MM.1S (cell line): ENCODE results near the gene CTNNAL1.

Experiments used
- CTCF ChIP-seq: fragments of 300-600 bp; sonication (generic); IDR thresholded peaks from 2 replicates; pipeline ENCODE4 v1.5.1; 2016; ENCODE audit warnings: antibody characterized with exemption, low read length, mixed read lengths
- EZH2 ChIP-seq: fragments of 300-600 bp; sonication (generic); optimal IDR thresholded peaks from 2 replicates; pipeline ENCODE3; 2017; ENCODE audit warnings: low read depth, mild to moderate bottlenecking, antibody characterized with exemption, low read length, mixed read lengths
- EZH2phosphoT487 ChIP-seq: fragments of 300-600 bp; sonication (generic); IDR thresholded peaks from 2 replicates; pipeline ENCODE4 v1.6.1; 2018; ENCODE audit warnings: antibody characterized with exemption, low read length

GRCh38 chr9:108921200-108921599 is 92.1 kb downstream of the CTNNAL1 start:
- TF ChIP-seq CTCF (no peak), EZH2 (no peak), EZH2phosphoT487 (no peak)
